IMR-90 (cell line): ENCODE measurements around the gene DYRK2. TPM values are rescaled to one million over a fixed set of nuclear protein-coding genes. Genes with fewer than 3 reads are reported as not detected.

Experiments
- ATAC-seq: fragments of 200-7000 bp; cut with Tn5 transposase; 2 replicates; pipeline ENCODE4 v1.9.1; 2020; ENCODE audit warnings: low read depth, mild to moderate bottlenecking, moderate library complexity
- BruUV-seq: library from RNA; stranded (reverse); fragments of 400-500 nt; replicated peaks from 2 replicates; lab custom pipeline; 2021; lab: Mats Ljungman, UMichigan
- CTCF ChIA-PET: fragments of 300-600 bp; formaldehyde crosslinking; extraction: SDS; loops from one replicate; lab custom pipeline; 2021; ENCODE audit warnings: antibody characterized with exemption; lab: Yijun Ruan, JAX
- POLR2A ChIA-PET: fragments of 300-600 bp; sonication (Branson Sonifier 250); formaldehyde crosslinking; loops from one replicate; lab custom pipeline; 2022; ENCODE audit warnings: antibody characterized with exemption; ENCODE audit not compliant: unreplicated experiment; lab: Charles Lee
- DNase-seq: peaks from one replicate; pipeline ENCODE4 v3.0.0; 2013
- H2AFZ ChIP-seq: replicated peaks from 2 replicates; pipeline ENCODE3; 2013; ENCODE audit warnings: low read length, mild to moderate bottlenecking; ENCODE audit not compliant: poor library complexity
- H2AK5ac ChIP-seq: 2 replicates; pipeline ENCODE4 v1.6.1; 2013; ENCODE audit warnings: low read depth, low read length, inconsistent platforms
- H2AK9ac ChIP-seq: replicated peaks from 2 replicates; pipeline ENCODE3; 2013; ENCODE audit warnings: mild to moderate bottlenecking, low read depth, low read length, moderate library complexity; ENCODE audit not compliant: poor library complexity
- H2BK120ac ChIP-seq: 2 replicates; pipeline ENCODE4 v1.6.1; 2013; ENCODE audit warnings: low read depth, low read length, inconsistent platforms
- H2BK15ac ChIP-seq: 3 replicates; pipeline ENCODE4 v1.6.1; 2013; ENCODE audit warnings: low read depth, low read length, inconsistent platforms
- H2BK20ac ChIP-seq: 2 replicates; pipeline ENCODE4 v1.6.1; 2013; ENCODE audit warnings: low read depth, mild to moderate bottlenecking, inconsistent platforms, low read length, moderate library complexity
- H2BK5ac ChIP-seq: 2 replicates; pipeline ENCODE4 v1.6.1; 2013; ENCODE audit warnings: mild to moderate bottlenecking, low read depth, low read length, inconsistent platforms; ENCODE audit not compliant: poor library complexity, severe bottlenecking
- H3K14ac ChIP-seq: replicated peaks from 2 replicates; pipeline ENCODE4 v1.6.1; 2013; ENCODE audit warnings: low read depth, low read length, inconsistent platforms
- H3K18ac ChIP-seq: 2 replicates; pipeline ENCODE4 v1.6.1; 2013; ENCODE audit warnings: low read depth, low read length, control low read depth
- H3K23ac ChIP-seq: 2 replicates; pipeline ENCODE4 v1.6.1; 2013; ENCODE audit warnings: low read depth, low read length, inconsistent platforms
- H3K27ac ChIP-seq: 2 replicates; pipeline ENCODE4 v1.5.1; 2013; ENCODE audit warnings: mild to moderate bottlenecking, control low read depth, low read length; ENCODE audit not compliant: insufficient read depth
- H3K27me3 ChIP-seq: 2 replicates; pipeline ENCODE4 v1.6.1; 2013; ENCODE audit warnings: low read length; ENCODE audit not compliant: control insufficient read depth, insufficient read depth
- H3K36me3 ChIP-seq: 2 replicates; pipeline ENCODE4 v1.6.1; 2013; ENCODE audit warnings: low read length, mixed read lengths; ENCODE audit not compliant: control insufficient read depth, insufficient read depth
- H3K4ac ChIP-seq: 2 replicates; pipeline ENCODE4 v1.6.1; 2013; ENCODE audit warnings: low read depth, low read length, inconsistent platforms
- H3K4me1 ChIP-seq: 2 replicates; pipeline ENCODE4 v1.6.1; 2013; ENCODE audit warnings: low read length, mixed read lengths; ENCODE audit not compliant: control insufficient read depth, insufficient read depth
- H3K4me2 ChIP-seq: 2 replicates; pipeline ENCODE4 v1.6.1; 2013; ENCODE audit warnings: low read depth, mild to moderate bottlenecking, control low read depth, low read length, moderate library complexity
- H3K4me3 ChIP-seq: 2 replicates; pipeline ENCODE4 v1.5.1; 2013; ENCODE audit warnings: low read depth, mild to moderate bottlenecking, control low read depth, low read length, moderate library complexity; ENCODE audit not compliant: insufficient read depth
- H3K56ac ChIP-seq: 2 replicates; pipeline ENCODE4 v1.6.1; 2013; ENCODE audit warnings: low read length, inconsistent platforms; ENCODE audit not compliant: insufficient read depth; ENCODE audit errors: extremely low read depth
- H3K79me1 ChIP-seq, 2 experiments: 2 replicates each; pipeline ENCODE4 v1.6.1; 2013; ENCODE audit warnings: low read length in 2 of 2, inconsistent platforms in 1 of 2, low read depth in 1 of 2
- H3K9ac ChIP-seq: 2 replicates; pipeline ENCODE4 v1.6.1; 2013; ENCODE audit warnings: low read depth, low read length, control low read depth
- H3K9me1 ChIP-seq: 2 replicates; pipeline ENCODE4 v1.6.1; 2013; ENCODE audit warnings: low read length, inconsistent platforms; ENCODE audit not compliant: insufficient read depth
- H3K9me3 ChIP-seq: 2 replicates; pipeline ENCODE4 v1.6.1; 2013; ENCODE audit warnings: low read length; ENCODE audit not compliant: control insufficient read depth, insufficient read depth
- H4K20me1 ChIP-seq: 2 replicates; pipeline ENCODE4 v1.6.1; 2013; ENCODE audit warnings: low read length, inconsistent platforms; ENCODE audit not compliant: insufficient read depth
- H4K5ac ChIP-seq: 2 replicates; pipeline ENCODE4 v1.6.1; 2013; ENCODE audit warnings: mild to moderate bottlenecking, low read depth, low read length, control low read depth
- H4K8ac ChIP-seq, 2 experiments: 2 replicates each; pipeline ENCODE4 v1.6.1; 2013; ENCODE audit warnings: low read depth in 2 of 2, low read length in 2 of 2, control low read depth in 1 of 2, inconsistent platforms in 1 of 2
- H4K91ac ChIP-seq: 2 replicates; pipeline ENCODE4 v1.6.1; 2013; ENCODE audit warnings: low read depth, low read length, inconsistent platforms; ENCODE audit not compliant: insufficient read depth
- CEBPB ChIP-seq: IDR thresholded peaks from 2 replicates; pipeline ENCODE4 v1.6.1; 2012; ENCODE audit warnings: low read depth, low read length, improper control_type of control experiment
- MAZ ChIP-seq: IDR thresholded peaks from 2 replicates; pipeline ENCODE4 v1.6.1; 2012; ENCODE audit warnings: low read depth, mild to moderate bottlenecking, low read length, improper control_type of control experiment, moderate library complexity, borderline replicate concordance
- RAD21 ChIP-seq: IDR thresholded peaks from 2 replicates; pipeline ENCODE4 v1.6.1; 2012; ENCODE audit warnings: low read length, improper control_type of control experiment
- RCOR1 ChIP-seq: IDR thresholded peaks from 2 replicates; pipeline ENCODE4 v1.6.1; 2012; ENCODE audit warnings: mild to moderate bottlenecking, low read length, improper control_type of control experiment; ENCODE audit not compliant: insufficient replicate concordance
- whole genome bisulfite sequencing, 2 experiments: methylation state at CpG; one replicate each; pipeline versions ENCODE4 v1.1.5 to v1.1.7; 2013; ENCODE audit warnings: missing lambda C conversion rate in 2 of 2; ENCODE audit not compliant: insufficient read length in 1 of 2; ENCODE audit errors: extremely low coverage in 2 of 2; 5-methylcytosine and 5-hydroxymethylcytosine counted together
- dilution Hi-C: fragments of 300-500 bp; cut with HindIII; formaldehyde crosslinking; loops from one replicate; pipeline ENCODE4 v1.14.3; 2018; ENCODE audit warnings: low sequenced_read_pairs; ENCODE audit not compliant: unreplicated experiment
- in situ Hi-C: fragments of 300-500 bp; cut with MboI; formaldehyde crosslinking; loops from 3 replicates; pipeline ENCODE4 v1.14.3; 2019; ENCODE audit warnings: low sequenced_read_pairs, inconsistent platforms, mixed read lengths
- intact Hi-C: fragments of 100-400 bp; cut with micrococcal nuclease; formaldehyde crosslinking; loops from 2 replicates; pipeline ENCODE4 v1.10.0; 2022
- polyA plus RNA-seq, 3 experiments: library from polyadenylated mRNA; depleted of rRNA; stranded (reverse); fragments of >200 nt; gene quantifications; 2 replicates each; pipeline ENCODE4 v1.2.3, GENCODE V29; 2012; ENCODE audit warnings: low replicate concordance in 1 of 3
- total RNA-seq: library from RNA; depleted of rRNA; stranded (reverse); fragments of >200 nt; gene quantifications from 2 replicates; pipeline ENCODE4 v1.2.3, GENCODE V29; 2012
- TF ChIP-seq, protein P1 (sequence below): fragments of 150-350 bp; IDR thresholded peaks from 2 replicates; pipeline ENCODE4 v1.6.1; 2016; ENCODE audit warnings: low read depth, mild to moderate bottlenecking, low read length, moderate library complexity, borderline replicate concordance

Gene DYRK2
- total and polyA plus RNA-seq, 2 of the 4 experiments (the other 2 are of a cell fraction): 16.3 to 23.1 TPM

- no TSS peak for BruUV-seq
- H3K4me2 ChIP-seq: no peak overlapping the region
- H3K4ac ChIP-seq: no peak overlapping the region
- in situ Hi-C loops: loop anchor here (10.0 kb wide), 2 partner anchors 224 to 304 kb away; no protein-coding TSS in a partner anchor
- DNase-seq: no peak
- peaks cover 13% of the 10 kb centered on the region for H3K4me1 ChIP-seq
- no peak overlapping the region for H3K23ac ChIP-seq
- no peak overlapping the region for H2AK9ac ChIP-seq
- no peak overlapping the region for H2BK5ac ChIP-seq
- ChIA-PET CTCF (no interaction called here), POLR2A (no interaction called here)
- H2BK120ac ChIP-seq: no peak overlapping the region
- no peaks in the 10 kb centered on the region for H3K27me3 ChIP-seq
- no peak overlapping the region for H4K8ac ChIP-seq
- no peak for ATAC-seq
- intact Hi-C loops: no loop called here
- H2BK20ac ChIP-seq: no peak overlapping the region
- H3K14ac ChIP-seq: no peak overlapping the region
- H2AK5ac ChIP-seq: no peak overlapping the region
- peaks cover 22 to 67% of the 10 kb centered on the region in 2 experiments for H3K79me1 ChIP-seq
- no peak overlapping the region for H2BK15ac ChIP-seq
- no peak overlapping the region for H3K18ac ChIP-seq
- H3K4me3 ChIP-seq: no peak overlapping the region
- no peak overlapping the region for H3K56ac ChIP-seq
- H3K36me3 ChIP-seq: peaks cover 20% of the 10 kb centered on the region
- no peak for TF ChIP-seq CEBPB
- no peak for TF ChIP-seq MAZ
- TF ChIP-seq, protein P1, sequence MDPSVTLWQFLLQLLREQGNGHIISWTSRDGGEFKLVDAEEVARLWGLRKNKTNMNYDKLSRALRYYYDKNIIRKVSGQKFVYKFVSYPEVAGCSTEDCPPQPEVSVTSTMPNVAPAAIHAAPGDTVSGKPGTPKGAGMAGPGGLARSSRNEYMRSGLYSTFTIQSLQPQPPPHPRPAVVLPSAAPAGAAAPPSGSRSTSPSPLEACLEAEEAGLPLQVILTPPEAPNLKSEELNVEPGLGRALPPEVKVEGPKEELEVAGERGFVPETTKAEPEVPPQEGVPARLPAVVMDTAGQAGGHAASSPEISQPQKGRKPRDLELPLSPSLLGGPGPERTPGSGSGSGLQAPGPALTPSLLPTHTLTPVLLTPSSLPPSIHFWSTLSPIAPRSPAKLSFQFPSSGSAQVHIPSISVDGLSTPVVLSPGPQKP: no peak
- TF ChIP-seq RCOR1: no peak
- no peak for TF ChIP-seq RAD21
- H3K9me3 ChIP-seq: no peaks in the 10 kb centered on the region
- no peak overlapping the region for H4K91ac ChIP-seq
- dilution Hi-C loops: no loop called here
- no peak overlapping the region for H3K27ac ChIP-seq
- H3K9ac ChIP-seq: no peak overlapping the region
- no peak overlapping the region for H4K5ac ChIP-seq
- peaks cover 38% of the 10 kb centered on the region for H4K20me1 ChIP-seq
- WGBS, 2 experiments: no CpG with 5 or more reads among the region's 4 CpGs
- H3K9me1 ChIP-seq: peaks cover 22% of the 10 kb centered on the region
- no peak overlapping the region for H2AFZ ChIP-seq
These were observed 10.7 kb downstream of the DYRK2 start for GRCh38 chr12:67659292-67659691.
